HG03175 (cell line): Measurements from ENCODE around the gene PLPPR3.

ENCODE experiments used
- ATAC-seq: cut with Tn5 transposase; IDR thresholded peaks from one replicate; pipeline ENCODE4 v1.9.1; 2021; ENCODE audit warnings: mild to moderate bottlenecking, moderate library complexity; ENCODE audit not compliant: unreplicated experiment

Gene PLPPR3

GRCh38 chr19:778910-779653, 42.7 kb downstream of the PLPPR3 start:
- ATAC-seq: no peak

GRCh38 chr19:776549-776948, 45.2 kb downstream of the PLPPR3 start:
- no peak for ATAC-seq

DNA sequence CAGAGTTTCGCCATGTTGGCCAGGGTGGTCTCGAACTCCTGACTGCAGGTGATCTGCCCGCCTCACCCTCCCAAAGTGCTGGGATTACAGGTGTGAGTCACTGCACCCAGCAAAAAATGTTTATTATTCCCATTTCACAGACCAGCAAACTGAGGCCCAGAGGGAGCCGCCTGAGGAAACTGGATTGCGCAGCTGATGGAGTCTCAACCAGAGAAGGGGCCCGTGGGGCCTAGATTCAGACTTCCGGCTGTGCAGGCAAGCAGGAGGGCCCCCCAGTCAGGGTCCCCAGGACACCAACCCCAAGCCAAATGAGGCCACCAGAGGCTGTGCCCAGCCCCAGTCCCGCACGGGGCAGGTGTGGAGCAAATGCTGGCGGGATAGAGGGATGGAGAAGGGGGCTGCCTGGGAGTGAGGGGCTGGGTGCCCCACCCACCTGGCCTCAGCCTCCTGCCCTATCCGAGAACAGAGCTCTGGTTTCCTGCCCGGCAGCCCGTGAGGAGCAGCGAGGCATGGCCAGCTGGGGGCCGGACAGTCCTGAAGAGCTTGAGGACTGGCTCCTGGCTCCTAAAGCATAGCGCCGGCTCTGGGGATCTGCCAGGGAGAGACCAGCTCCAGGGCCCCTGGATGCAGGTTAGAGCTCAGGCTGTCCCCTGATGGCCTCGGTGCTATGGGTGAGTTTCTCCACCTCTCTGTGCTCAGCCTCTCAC, 48.9 kb downstream of the PLPPR3 start:
- no peak for ATAC-seq

DNA sequence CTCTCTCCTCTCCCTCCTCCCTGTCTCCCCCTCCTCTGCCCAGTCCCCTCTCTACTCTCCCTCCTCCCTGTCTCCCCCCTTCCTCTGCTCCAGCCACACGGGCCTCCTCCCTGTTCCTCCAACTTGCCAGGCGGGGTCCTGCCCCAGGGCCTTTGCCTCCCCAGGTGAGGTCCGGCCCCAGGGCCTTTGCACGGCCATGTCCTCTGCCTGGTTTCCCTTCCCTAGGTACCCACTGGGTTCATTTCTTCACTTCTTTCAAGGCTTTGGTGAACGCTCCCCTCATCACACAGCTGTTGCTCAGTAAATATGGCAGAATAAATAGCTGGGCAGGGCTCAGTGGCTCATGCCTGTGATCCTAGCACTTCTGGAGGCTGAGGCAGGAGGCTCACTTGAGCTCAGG, 49.7 kb downstream of the PLPPR3 start:
- ATAC-seq: no peak

DNA sequence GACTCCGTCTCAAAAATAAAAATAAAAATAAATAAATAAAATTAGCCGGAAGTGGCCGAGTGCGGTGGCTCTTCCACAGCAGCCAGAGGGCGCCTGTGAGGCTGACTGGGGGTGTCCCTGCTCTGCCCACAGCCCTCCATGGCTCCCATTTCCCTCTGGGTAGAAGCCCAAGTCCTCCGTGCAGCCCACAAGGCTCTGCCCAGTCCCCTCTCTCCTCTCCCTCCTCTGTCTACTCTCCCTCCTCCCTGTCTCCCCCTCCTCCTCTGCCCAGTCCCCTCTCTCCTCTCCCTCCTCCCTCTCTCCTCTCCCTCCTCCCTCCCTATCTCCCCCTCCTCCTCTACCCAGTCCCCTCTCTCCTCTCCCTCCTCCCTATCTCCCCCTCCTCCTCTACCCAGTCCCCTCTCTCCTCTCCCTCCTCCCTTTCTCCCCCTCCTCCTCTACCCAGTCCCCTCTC, 50.4 kb downstream of the PLPPR3 start:
- no peak for ATAC-seq

DNA sequence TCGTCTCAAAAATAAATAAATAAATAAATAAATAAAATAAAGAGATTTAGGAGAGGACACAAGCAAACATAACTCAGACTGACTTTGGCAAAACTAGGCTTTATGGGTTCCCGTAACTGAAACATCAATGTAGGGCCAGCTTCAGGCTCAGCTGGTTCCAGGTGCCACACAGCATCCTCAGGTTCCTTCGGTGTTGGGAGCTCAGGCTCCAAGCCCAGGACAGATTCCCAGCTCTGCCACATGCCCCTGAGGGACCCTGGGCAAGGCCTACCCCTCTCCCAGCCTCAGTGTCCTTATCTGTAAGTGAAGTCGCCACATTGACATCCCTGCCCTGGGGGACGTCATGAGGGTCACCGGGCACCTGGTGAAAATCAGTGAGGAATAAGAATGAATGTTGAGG, 52.1 kb downstream of the PLPPR3 start:
- no peak for ATAC-seq

- ATAC-seq: no peak
Measured at GRCh38 chr19:768424-768823, 53.3 kb downstream of the PLPPR3 start.

GRCh38 chr19:765179-765738, 56.5 kb downstream of the PLPPR3 start:
- ATAC-seq: no peak

- no peak for ATAC-seq
Measured at GRCh38 chr19:764301-764700, 57.5 kb downstream of the PLPPR3 start.

- no peak for ATAC-seq
Measured at GRCh38 chr19:763869-764268, 57.9 kb downstream of the PLPPR3 start.

- no peak for ATAC-seq
Measured at GRCh38 chr19:763181-763580, 58.6 kb downstream of the PLPPR3 start.
